HCT116 (cell line): ENCODE measurements around the gene LTB4R2. TPM values are rescaled to one million over a fixed set of nuclear protein-coding genes. Genes with fewer than 3 reads are reported as not detected.
A peak's percentile ranks its signal among the peaks of the same experiment; 100 is the strongest.

Experiments
- ATAC-seq: fragments of 200-7000 bp; cut with Tn5 transposase; 2 replicates; pipeline ENCODE4 v1.9.1; 2020; ENCODE audit warnings: mild to moderate bottlenecking, moderate library complexity
- BruUV-seq: library from RNA; stranded (reverse); fragments of 400-500 nt; replicated peaks from 2 replicates; lab custom pipeline; 2021; lab: Mats Ljungman, UMichigan
- CTCF ChIA-PET: fragments of 300-600 bp; sonication (Branson Sonifier 250); formaldehyde crosslinking; loops from one replicate; lab custom pipeline; 2021; ENCODE audit warnings: antibody characterized with exemption; lab: Charles Lee
- POLR2A ChIA-PET: fragments of 300-600, 350-600 bp; sonication (Branson Sonifier 250); formaldehyde crosslinking; loops from one replicate; lab custom pipeline; 2021; ENCODE audit warnings: antibody characterized with exemption; lab: Charles Lee
- RAD21 ChIA-PET, 2 experiments: fragments of 300-600 bp; sonication (Branson Sonifier 250); formaldehyde crosslinking; loops; one replicate each; lab custom pipeline; 2023; ENCODE audit warnings: low total read pairs in 2 of 2; ENCODE audit not compliant: uncharacterized antibody in 2 of 2, unreplicated experiment in 2 of 2, low non-redundant PET in 1 of 2; lab: Charles Lee
- DNase-seq: peaks from one replicate; pipeline ENCODE4 v3.0.0-alpha.2; 2010; ENCODE audit warnings: low read depth, low spot score
- H2AFZ ChIP-seq: fragments of 200-600 bp; shearing (Covaris generic), sonication (generic); 2 replicates; pipeline ENCODE4 v1.6.1; 2017; ENCODE audit warnings: low read depth, mixed run types, mixed read lengths, antibody characterized with exemption, low read length; ENCODE audit not compliant: poor library complexity, severe bottlenecking
- H3K27ac ChIP-seq: 2 replicates; pipeline ENCODE4 v1.5.1; 2012; ENCODE audit warnings: low read depth, low read length
- H3K27me3 ChIP-seq: fragments of 200-600 bp; sonication (generic); 2 replicates; pipeline ENCODE4 v1.6.1; 2016; ENCODE audit warnings: mixed run types, low read length, mixed read lengths; ENCODE audit not compliant: insufficient read depth
- H3K36me3 ChIP-seq, 2 experiments: fragments of 200-500 bp in 1 of 2; fragments of 200-600 bp in 1 of 2; sonication (Bioruptor generic) in 1 of 2; sonication (generic) in 1 of 2; 2 replicates each; pipeline versions ENCODE4 v1.5.1 to v1.6.1; 2014 to 2016; ENCODE audit warnings: low read length in 2 of 2, inconsistent platforms in 1 of 2, mixed read lengths in 1 of 2, mixed run types in 1 of 2; ENCODE audit not compliant: insufficient read depth in 2 of 2, control insufficient read depth in 1 of 2
- H3K4me1 ChIP-seq, 2 experiments: fragments of 200-600 bp in 1 of 2; sonication (generic) in 1 of 2; 2 replicates each; pipeline versions ENCODE4 v1.5.1 to v1.6.1; 2012 to 2017; ENCODE audit warnings: low read length in 2 of 2, inconsistent platforms in 1 of 2, mild to moderate bottlenecking in 1 of 2, mixed read lengths in 1 of 2, mixed run types in 1 of 2, moderate library complexity in 1 of 2; ENCODE audit not compliant: insufficient read depth in 2 of 2, control insufficient read depth in 1 of 2
- H3K4me2 ChIP-seq: fragments of 200-600 bp; sonication (generic); 2 replicates; pipeline ENCODE4 v1.6.1; 2017; ENCODE audit warnings: mixed run types, low read length, mixed read lengths
- H3K4me3 ChIP-seq, 2 experiments: fragments of 200-600 bp in 1 of 2; sonication (generic) in 1 of 2; replicated peaks in 1 of 2; 2 replicates each; pipeline ENCODE4 v1.5.1; 2011 to 2016; ENCODE audit warnings: low read length in 2 of 2, control low read depth in 1 of 2, low read depth in 1 of 2, mild to moderate bottlenecking in 1 of 2, mixed read lengths in 1 of 2, mixed run types in 1 of 2
- H3K79me2 ChIP-seq: fragments of 200-600 bp; sonication (generic); 2 replicates; pipeline ENCODE4 v1.6.1; 2017; ENCODE audit warnings: mild to moderate bottlenecking, mixed run types, low read length, moderate library complexity, mixed read lengths; ENCODE audit not compliant: insufficient read depth
- H3K9ac ChIP-seq: fragments of 200-600 bp; sonication (generic); 2 replicates; pipeline ENCODE4 v1.6.1; 2016; ENCODE audit warnings: low read length, mixed read lengths
- H3K9me2 ChIP-seq: fragments of 200-600 bp; sonication (generic), shearing (Covaris generic); 2 replicates; pipeline ENCODE4 v1.6.1; 2017; ENCODE audit warnings: mixed run types, mild to moderate bottlenecking, moderate library complexity; ENCODE audit not compliant: insufficient read depth
- H3K9me3 ChIP-seq, 2 experiments: fragments of 200-500 bp in 1 of 2; fragments of 200-600 bp in 1 of 2; sonication (Bioruptor generic) in 1 of 2; sonication (generic) in 1 of 2; 2 replicates each; pipeline ENCODE4 v1.6.1; 2014 to 2017; ENCODE audit warnings: low read length in 2 of 2, mixed read lengths in 2 of 2, inconsistent platforms in 1 of 2, low read depth in 1 of 2, mild to moderate bottlenecking in 1 of 2, mixed run types in 1 of 2, moderate library complexity in 1 of 2; ENCODE audit not compliant: control insufficient read depth in 1 of 2, insufficient read depth in 1 of 2
- H4K20me1 ChIP-seq: fragments of 200-600 bp; sonication (generic), shearing (Covaris generic); 2 replicates; pipeline ENCODE4 v1.6.1; 2017; ENCODE audit warnings: mixed run types, mild to moderate bottlenecking, moderate library complexity; ENCODE audit not compliant: insufficient read depth
- CBX3 ChIP-seq: IDR thresholded peaks from 2 replicates; pipeline ENCODE4 v1.6.1; 2012; ENCODE audit warnings: low read depth
- CEBPB ChIP-seq: IDR thresholded peaks from 2 replicates; pipeline ENCODE4 v1.6.1; 2012; ENCODE audit warnings: low read depth
- ELF1 ChIP-seq: IDR thresholded peaks from 2 replicates; pipeline ENCODE4 v1.6.1; 2012; ENCODE audit warnings: low read depth, borderline replicate concordance
- EZH2 ChIP-seq: fragments of 200-600 bp; sonication (generic); IDR thresholded peaks from 2 replicates; pipeline ENCODE4 v1.6.1; 2017; ENCODE audit warnings: antibody characterized with exemption, mixed run types
- POLR2A ChIP-seq: IDR thresholded peaks from 2 replicates; pipeline ENCODE4 v1.7.0; 2011; ENCODE audit warnings: borderline replicate concordance; ENCODE audit not compliant: insufficient read depth, insufficient read length; ENCODE audit errors: extremely low read depth
- POLR2AphosphoS5 ChIP-seq: IDR thresholded peaks from 2 replicates; pipeline ENCODE4 v1.6.1; 2011; ENCODE audit warnings: mild to moderate bottlenecking, low read depth, low read length, moderate library complexity
- RAD21 ChIP-seq: IDR thresholded peaks from 2 replicates; pipeline ENCODE4 v1.6.1; 2012; ENCODE audit warnings: low read depth, mild to moderate bottlenecking
- SIN3A ChIP-seq: IDR thresholded peaks from 2 replicates; pipeline ENCODE4 v1.6.1; 2012; ENCODE audit warnings: low read depth
- SP1 ChIP-seq: IDR thresholded peaks from 2 replicates; pipeline ENCODE4 v1.6.1; 2012; ENCODE audit warnings: low read depth
- SRF ChIP-seq: IDR thresholded peaks from 2 replicates; pipeline ENCODE4 v1.6.1; 2012; ENCODE audit warnings: low read depth
- TCF7L2 ChIP-seq: IDR thresholded peaks from 2 replicates; pipeline ENCODE4 v1.7.0; 2011; ENCODE audit warnings: borderline replicate concordance, inconsistent platforms; ENCODE audit not compliant: insufficient read depth, insufficient read length; ENCODE audit errors: extremely low read depth
- YY1 ChIP-seq: IDR thresholded peaks from 2 replicates; pipeline ENCODE4 v1.6.1; 2011; ENCODE audit warnings: low read length, low read depth, moderate library complexity, mild to moderate bottlenecking; ENCODE audit not compliant: insufficient replicate concordance; ENCODE audit errors: extremely low read depth
- ZBTB33 ChIP-seq: IDR thresholded peaks from 2 replicates; pipeline ENCODE4 v1.6.1; 2011; ENCODE audit warnings: mild to moderate bottlenecking, low read length, moderate library complexity; ENCODE audit not compliant: insufficient replicate concordance; ENCODE audit errors: extremely low read depth
- ZFX ChIP-seq: fragments of 450-650 bp; IDR thresholded peaks from 2 replicates; pipeline ENCODE4 v1.6.1; 2017
- ZNF274 ChIP-seq: fragments of 200-500 bp; sonication (Bioruptor generic); IDR thresholded peaks from 2 replicates; pipeline ENCODE4 v1.6.1; 2014; ENCODE audit warnings: mild to moderate bottlenecking, low read depth, low read length, inconsistent platforms
- intact Hi-C: fragments of 100-400 bp; cut with micrococcal nuclease; formaldehyde crosslinking; loops from 2 replicates; pipeline ENCODE4 v1.10.0; 2022
- total RNA-seq: library from RNA; stranded (reverse); gene quantifications from one replicate; pipeline ENCODE4 v1.2.1, GENCODE V29; 2021; ENCODE audit not compliant: unreplicated experiment
- TF ChIP-seq, protein P1 (sequence below): IDR thresholded peaks from 2 replicates; pipeline ENCODE4 v1.6.1; 2012
- TF ChIP-seq, protein P2 (sequence below), 3 experiments: fragments of 200-600 bp in 1 of 3; sonication (generic) in 1 of 3; IDR thresholded peaks in 2 of 3; conservative IDR thresholded peaks in 1 of 3; 2 replicates each; pipeline ENCODE4 v1.5.1; 2012 to 2017; ENCODE audit warnings: low read depth in 2 of 3, low read length in 2 of 3, antibody characterized with exemption in 1 of 3, borderline replicate concordance in 1 of 3, control low read depth in 1 of 3, mild to moderate bottlenecking in 1 of 3, mixed read lengths in 1 of 3, mixed run types in 1 of 3, moderate library complexity in 1 of 3; ENCODE audit not compliant: insufficient read depth in 1 of 3

Gene LTB4R2
- total RNA-seq, 1 experiment from 2014 or later, result 15.4 TPM

DNA sequence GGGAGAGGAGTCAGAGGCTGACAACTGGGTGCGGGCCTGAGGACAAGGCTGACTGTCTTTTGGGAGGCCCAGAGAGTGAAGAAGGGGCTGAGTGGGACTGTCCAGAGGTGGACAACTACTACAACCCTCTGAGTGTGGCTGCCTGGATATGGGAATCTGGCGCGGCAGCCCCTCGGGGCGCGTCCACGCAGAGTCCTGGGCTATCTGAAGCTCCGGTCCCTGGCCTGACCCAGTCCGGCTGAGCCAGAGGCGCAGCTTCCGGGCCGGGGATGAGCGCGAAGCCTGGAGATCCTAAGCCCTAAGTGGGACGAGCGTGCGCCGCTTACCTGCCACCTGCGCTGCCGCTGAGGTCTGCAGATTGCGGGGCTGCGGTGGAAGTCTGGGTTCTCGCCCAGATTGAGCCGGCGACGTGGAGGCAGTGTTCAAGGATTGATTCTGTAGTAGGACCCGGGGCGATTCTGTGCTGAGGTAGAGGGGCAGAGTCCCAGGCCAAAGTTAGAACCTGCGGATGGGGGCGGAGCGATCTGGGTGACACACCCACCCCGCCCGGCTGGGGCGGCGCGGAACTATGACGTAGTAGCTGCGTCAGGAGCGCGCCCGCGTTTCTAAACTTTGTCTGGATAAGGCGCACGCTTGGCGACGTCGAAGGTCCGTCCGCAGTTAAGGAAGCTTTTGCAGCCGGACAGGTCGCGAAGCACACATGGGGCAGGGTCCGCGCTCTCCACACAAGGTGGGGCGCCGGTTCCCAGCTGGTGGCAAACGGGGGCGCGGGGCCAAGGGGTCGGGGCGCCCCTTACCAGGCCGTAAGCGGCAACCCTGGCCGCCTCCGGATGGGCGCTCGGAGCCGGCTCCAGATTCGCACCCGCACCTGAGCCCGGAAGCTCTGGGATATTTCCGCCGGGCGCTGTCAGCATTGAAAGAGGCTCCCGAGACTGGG, 10.4 kb upstream of the LTB4R2 start, which contains the start of the genes DHRS1 and NOP9:
Gene DHRS1 (minus strand): TSS at position 526 of the 937 bp plus-strand sequence. CDS start 674 bp downstream, outside the sequence.
Gene NOP9 (plus strand): TSS at position 596 of the 937 bp plus-strand sequence. CDS start 105 bp downstream, at position 701.
- Histone ChIP-seq H3K79me2 (peaks cover 28% of the 10 kb centered on the region), H3K4me3 (peak within 1 kb of the TSS; percentile 66 to 80), H3K27ac (peak within 1 kb of the TSS; percentile 77), H4K20me1 (no peaks in the 10 kb centered on the region), H3K36me3 (peaks cover 32 to 40% of the 10 kb centered on the region in 2 experiments), H3K4me2 (peak within 1 kb of the TSS; percentile 95), H3K4me1 (peaks cover 17 to 31% of the 10 kb centered on the region in 2 experiments), H3K9ac (peak within 1 kb of the TSS; percentile 79), H3K9me3 (no peaks in the 10 kb centered on the region), H2AFZ (no peak within 1 kb of the TSS), H3K27me3 (no peaks in the 10 kb centered on the region), H3K9me2 (no peaks in the 10 kb centered on the region)
- ATAC-seq, result peak; percentile 76
- intact Hi-C loops, result loop anchor here (5.0 to 10.0 kb wide), 3 partner anchors 242 to 315 kb away; partner anchors contain the start of gene DHRS4L2
- ChIA-PET POLR2A (interaction anchor here (0.8 to 3.7 kb wide), 6 partner anchors 9 to 206 kb away, joined by 3 to 30 read pairs (median 3); partner anchors contain the start of genes CHMP4A, KHNYN, PCK2 and RABGGTA), RAD21 (interaction anchor here (1.0 to 1.8 kb wide), 3 partner anchors 56 to 132 kb away, joined by 3 to 9 read pairs (median 4); partner anchors contain the start of gene TINF2 (in 2 of the 2)), CTCF (interaction anchor here (0.6 to 4.7 kb wide), 11 partner anchors 8 to 668 kb away, joined by 3 to 71 read pairs (median 4); partner anchors contain the start of genes CIDEB, MDP1, RABGGTA and TINF2)
- peak; percentile 86 for DNase-seq
- BruUV-seq, result TSS peak; percentile 76
- TF ChIP-seq SRF (peak; percentile 97), EZH2 (no peak), SP1 (peak; percentile 66), ZBTB33 (no peak), TCF7L2 (peak; percentile 36), POLR2AphosphoS5 (peak; percentile 90), CEBPB (no peak), ZNF274 (no peak), RAD21 (no peak), SIN3A (peak; percentile 92), YY1 (no peak), POLR2A (peak; percentile 67), ZFX (peak; percentile 62), CBX3 (0 out of 2 replicates have a peak, but pooled peaks have one; percentile 36), ELF1 (no peak; the same call in 1 of the 2 replicates)
- TF ChIP-seq, protein P1, sequence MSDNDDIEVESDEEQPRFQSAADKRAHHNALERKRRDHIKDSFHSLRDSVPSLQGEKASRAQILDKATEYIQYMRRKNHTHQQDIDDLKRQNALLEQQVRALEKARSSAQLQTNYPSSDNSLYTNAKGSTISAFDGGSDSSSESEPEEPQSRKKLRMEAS, result peak; percentile 84
- TF ChIP-seq, protein P2, sequence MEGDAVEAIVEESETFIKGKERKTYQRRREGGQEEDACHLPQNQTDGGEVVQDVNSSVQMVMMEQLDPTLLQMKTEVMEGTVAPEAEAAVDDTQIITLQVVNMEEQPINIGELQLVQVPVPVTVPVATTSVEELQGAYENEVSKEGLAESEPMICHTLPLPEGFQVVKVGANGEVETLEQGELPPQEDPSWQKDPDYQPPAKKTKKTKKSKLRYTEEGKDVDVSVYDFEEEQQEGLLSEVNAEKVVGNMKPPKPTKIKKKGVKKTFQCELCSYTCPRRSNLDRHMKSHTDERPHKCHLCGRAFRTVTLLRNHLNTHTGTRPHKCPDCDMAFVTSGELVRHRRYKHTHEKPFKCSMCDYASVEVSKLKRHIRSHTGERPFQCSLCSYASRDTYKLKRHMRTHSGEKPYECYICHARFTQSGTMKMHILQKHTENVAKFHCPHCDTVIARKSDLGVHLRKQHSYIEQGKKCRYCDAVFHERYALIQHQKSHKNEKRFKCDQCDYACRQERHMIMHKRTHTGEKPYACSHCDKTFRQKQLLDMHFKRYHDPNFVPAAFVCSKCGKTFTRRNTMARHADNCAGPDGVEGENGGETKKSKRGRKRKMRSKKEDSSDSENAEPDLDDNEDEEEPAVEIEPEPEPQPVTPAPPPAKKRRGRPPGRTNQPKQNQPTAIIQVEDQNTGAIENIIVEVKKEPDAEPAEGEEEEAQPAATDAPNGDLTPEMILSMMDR (IDR thresholded peaks at IDR 0.05 in 2 of 3, conservative IDR thresholded peaks at IDR 0.05 in 1 of 3; ENCODE audit: borderline replicate concordance in 1 of 3, insufficient read depth in 1 of 3, low read depth in 2 of 3, low read length in 2 of 3), result no peak
